ENCODE results near the gene MYOM1. TPM values are rescaled to one million over a fixed set of nuclear protein-coding genes. Genes with fewer than 3 reads are reported as not detected.
A peak's percentile ranks its signal among the peaks of the same experiment; 100 is the strongest.

Gene MYOM1
- total RNA-seq, 1 experiment from 2014 or later = 0.41 TPM

DNA sequence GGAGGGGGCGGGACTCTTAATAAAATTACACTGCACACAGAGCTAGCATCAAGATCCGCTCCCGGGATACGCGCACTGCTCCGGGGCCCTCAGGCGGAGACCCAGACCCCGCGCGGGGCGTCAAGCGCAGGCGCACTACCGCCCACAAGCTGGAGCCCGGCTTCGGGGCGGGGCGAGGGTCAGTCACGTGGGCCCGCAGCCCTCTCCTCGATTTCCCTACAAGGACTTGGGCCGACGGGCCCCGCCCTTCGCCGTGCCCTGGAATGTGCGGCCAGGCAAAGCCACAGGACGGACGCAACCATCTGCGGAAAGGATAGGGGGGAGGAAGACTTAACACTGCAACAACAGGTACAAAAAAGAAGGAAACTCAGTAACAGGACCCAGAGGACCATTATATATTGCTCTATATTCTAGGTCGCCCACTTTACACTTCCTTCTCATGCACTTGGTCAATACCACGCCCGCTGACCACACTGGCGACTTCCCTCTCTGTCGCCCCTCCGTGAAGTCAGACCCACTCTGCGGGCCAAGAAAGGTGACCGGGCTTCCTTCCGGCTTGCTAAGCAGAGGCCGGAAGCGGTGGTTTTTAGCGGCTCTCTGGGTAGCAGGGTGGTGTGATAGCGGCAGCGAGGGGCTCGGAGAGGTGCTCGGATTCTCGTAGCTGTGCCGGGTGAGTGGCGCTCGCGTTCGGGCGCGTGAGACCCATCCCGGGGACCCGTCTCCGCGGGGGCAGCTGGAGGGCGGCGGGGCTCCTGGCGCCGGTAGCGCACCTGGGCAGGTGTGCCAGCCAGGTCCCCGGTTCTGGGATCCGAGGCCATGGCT lies 27.7 kb upstream of the MYOM1 start, which contains the start of gene MYL12A:
MYL12A (plus strand) TSS at position 562 of the 822 bp plus-strand sequence. CDS start 5,447 bp downstream, outside the sequence.
- no peaks in the 10 kb centered on the region for H3K9me3 Mint-ChIP-seq (ENCODE audit: unreplicated experiment)
- POLR2A ChIA-PET = interaction anchor here (0.5 to 2.4 kb wide), 14 partner anchors 10 to 419 kb away, joined by 3 to 16 read pairs (median 4); partner anchors contain the start of gene MYL12B
- Histone ChIP-seq H3K9me3 (no peaks in the 10 kb centered on the region), H3K27me3 (replicated peaks; ENCODE audit: control insufficient read depth, insufficient read depth, low read length) (no peaks in the 10 kb centered on the region), H3K36me3 (ENCODE audit: control insufficient read depth, insufficient read depth, low read length) (no peaks in the 10 kb centered on the region), H3K4me1 (peaks cover 27% of the 10 kb centered on the region), H3K4me3 (ENCODE audit: low read depth, low read length) (peak within 1 kb of the TSS; percentile 88)
- peaks cover 28% of the 10 kb centered on the region for H3K4me1 Mint-ChIP-seq (ENCODE audit: low read depth, unreplicated experiment)
- no TSS peak for BruUV-seq (replicated peaks)
- intact Hi-C loops (cut with micrococcal nuclease; ENCODE audit: unreplicated experiment) = loop anchor here (1.0 to 5.0 kb wide), 7 partner anchors 14 to 480 kb away; partner anchors contain the start of gene EMILIN2
- peaks cover 39% of the 10 kb centered on the region for H3K36me3 Mint-ChIP-seq (ENCODE audit: insufficient read depth, unreplicated experiment)
- H3K4me3 Mint-ChIP-seq (ENCODE audit: unreplicated experiment) = peak within 1 kb of the TSS; percentile 78
- TF ChIP-seq CTCF (IDR thresholded peaks at IDR 0.05; ENCODE audit: insufficient read depth in 1 of 2, low read depth in 1 of 2, low read length in 1 of 2, severe bottlenecking in 1 of 2, unreplicated experiment in 1 of 2) = no peak
- H3K27ac Mint-ChIP-seq (ENCODE audit: unreplicated experiment) = peak within 1 kb of the TSS; percentile 98
- H3K27me3 Mint-ChIP-seq (ENCODE audit: insufficient read depth, unreplicated experiment) = no peaks in the 10 kb centered on the region
- DNase-seq = peak; percentile 99
- CTCF ChIA-PET = interaction anchor here (0.6 to 2.5 kb wide), 9 partner anchors 11 to 418 kb away, joined by 3 to 16 read pairs (median 4); no protein-coding TSS in a partner anchor

DNA sequence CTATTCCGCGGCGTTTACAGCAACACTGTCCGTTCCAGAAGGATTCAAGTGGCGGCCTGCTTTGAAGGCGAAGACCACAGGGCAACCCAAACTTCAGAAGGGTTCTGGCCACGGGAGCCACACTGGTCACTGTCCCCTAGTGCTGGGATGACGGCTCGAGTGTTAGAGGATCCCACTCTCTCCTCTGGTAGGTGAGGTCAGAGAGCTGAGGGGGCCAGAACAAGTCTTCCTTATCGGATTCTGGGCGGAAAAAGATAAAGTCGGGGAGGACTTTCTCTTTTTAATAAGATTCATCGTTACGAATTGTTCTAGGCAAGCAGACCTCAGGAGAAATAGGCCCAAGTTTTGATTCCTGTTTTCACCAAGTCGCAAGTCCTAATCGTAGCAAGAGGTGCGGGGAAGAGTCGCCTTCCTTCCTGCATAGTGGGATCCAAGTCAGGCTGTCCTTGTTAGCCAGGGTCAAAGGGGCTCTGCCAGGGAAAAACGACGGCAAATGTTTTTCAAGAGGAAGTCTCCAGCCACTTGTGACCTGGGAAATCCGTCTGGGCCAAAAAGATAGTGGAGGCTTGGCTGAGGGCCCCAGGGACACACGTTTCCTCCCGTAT lies 27.0 kb upstream of the MYOM1 start:
- ChIA-PET CTCF (interaction anchor here (0.6 to 2.5 kb wide), 19 partner anchors 10 to 419 kb away, joined by 3 to 16 read pairs (median 4); no protein-coding TSS in a partner anchor), POLR2A (interaction anchor here (0.6 to 2.4 kb wide), 12 partner anchors 10 to 420 kb away, joined by 3 to 16 read pairs (median 4); partner anchors contain the start of gene MYL12B)
- Mint-ChIP-seq H3K27ac (ENCODE audit: unreplicated experiment) (peak overlapping the region; percentile 98), H3K9me3 (ENCODE audit: unreplicated experiment) (peaks cover 7% of the 10 kb centered on the region), H3K4me1 (ENCODE audit: low read depth, unreplicated experiment) (peaks cover 23% of the 10 kb centered on the region), H3K27me3 (ENCODE audit: insufficient read depth, unreplicated experiment) (no peaks in the 10 kb centered on the region), H3K36me3 (ENCODE audit: insufficient read depth, unreplicated experiment) (peaks cover 39% of the 10 kb centered on the region), H3K4me3 (ENCODE audit: unreplicated experiment) (peak overlapping the region; percentile 78)
- intact Hi-C loops (cut with micrococcal nuclease; ENCODE audit: unreplicated experiment) = loop anchor here (1.0 to 5.0 kb wide), 11 partner anchors 15 to 479 kb away; partner anchors contain the start of gene EMILIN2
- DNase-seq = peak; percentile 31 to 46
- peaks cover 19% of the 10 kb centered on the region for H3K4me1 ChIP-seq
- TF ChIP-seq CTCF (IDR thresholded peaks at IDR 0.05; ENCODE audit: insufficient read depth in 1 of 2, low read depth in 1 of 2, low read length in 1 of 2, severe bottlenecking in 1 of 2, unreplicated experiment in 1 of 2) = no peak
- peaks cover under 1% of the 10 kb centered on the region; the same call in 1 of the 2 replicates for H3K9me3 ChIP-seq
- no peaks in the 10 kb centered on the region for H3K36me3 ChIP-seq (ENCODE audit: control insufficient read depth, insufficient read depth, low read length)
- TSS peak; percentile 82 for BruUV-seq (replicated peaks)
- no peaks in the 10 kb centered on the region for H3K27me3 ChIP-seq (replicated peaks; ENCODE audit: control insufficient read depth, insufficient read depth, low read length)
- H3K4me3 ChIP-seq (ENCODE audit: low read depth, low read length) = peak overlapping the region; percentile 47

All from Caco-2 (cell line).